ENCODE results near the gene NUP153.

GRCh38 chr6:17606606-17607005 lies 100.1 kb downstream of the NUP153 start:
- TF ChIP-seq SP1 (IDR thresholded peaks at IDR 0.05), result no peak
- TF ChIP-seq ZNF384 (IDR thresholded peaks at IDR 0.05), result no peak
- TF ChIP-seq BHLHE40 (IDR thresholded peaks at IDR 0.05; ENCODE audit: borderline replicate concordance), result no peak
- no peak for TF ChIP-seq FOXA1 (IDR thresholded peaks at IDR 0.05)
- no peak for TF ChIP-seq CTBP1 (IDR thresholded peaks at IDR 0.05; ENCODE audit: borderline replicate concordance)
- no peak for TF ChIP-seq TARDBP (IDR thresholded peaks at IDR 0.05)
- no peak for TF ChIP-seq ELF4 (IDR thresholded peaks at IDR 0.05)
- TF ChIP-seq FOXM1 (IDR thresholded peaks at IDR 0.05; ENCODE audit: borderline replicate concordance), result no peak
- no peak for TF ChIP-seq SUZ12 (IDR thresholded peaks at IDR 0.05)
- TF ChIP-seq HDGF (IDR thresholded peaks at IDR 0.05; ENCODE audit: borderline replicate concordance), result no peak
- TF ChIP-seq, protein P1, sequence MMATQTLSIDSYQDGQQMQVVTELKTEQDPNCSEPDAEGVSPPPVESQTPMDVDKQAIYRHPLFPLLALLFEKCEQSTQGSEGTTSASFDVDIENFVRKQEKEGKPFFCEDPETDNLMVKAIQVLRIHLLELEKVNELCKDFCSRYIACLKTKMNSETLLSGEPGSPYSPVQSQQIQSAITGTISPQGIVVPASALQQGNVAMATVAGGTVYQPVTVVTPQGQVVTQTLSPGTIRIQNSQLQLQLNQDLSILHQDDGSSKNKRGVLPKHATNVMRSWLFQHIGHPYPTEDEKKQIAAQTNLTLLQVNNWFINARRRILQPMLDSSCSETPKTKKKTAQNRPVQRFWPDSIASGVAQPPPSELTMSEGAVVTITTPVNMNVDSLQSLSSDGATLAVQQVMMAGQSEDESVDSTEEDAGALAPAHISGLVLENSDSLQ (IDR thresholded peaks at IDR 0.05), result no peak
- TF ChIP-seq LEF1 (IDR thresholded peaks at IDR 0.05; ENCODE audit: borderline replicate concordance), result no peak
- TF ChIP-seq ARNT (IDR thresholded peaks at IDR 0.05), result no peak
- TF ChIP-seq NFRKB (IDR thresholded peaks at IDR 0.05), result no peak

All from HEK293T (cell line).